Neural cell (in vitro differentiated cells): ENCODE measurements around the gene COL4A2. TPM values are rescaled to one million over a fixed set of nuclear protein-coding genes. Genes with fewer than 3 reads are reported as not detected.

ENCODE experiments used
- H2AFZ ChIP-seq: fragments of 200-600, 300-800 bp; sonication (generic), shearing (Covaris generic); 2 replicates; pipeline ENCODE4 v1.6.0; 2014; ENCODE audit warnings: low read depth, mild to moderate bottlenecking, antibody characterized with exemption, low read length, moderate library complexity
- H3F3A ChIP-seq: fragments of 200-600 bp; shearing (Covaris generic); 2 replicates; pipeline ENCODE4 v1.6.1; 2016; ENCODE audit warnings: mild to moderate bottlenecking, moderate library complexity, mixed read lengths, antibody characterized with exemption, low read length; ENCODE audit not compliant: insufficient read depth, poor library complexity, severe bottlenecking
- H3K27ac ChIP-seq: fragments of 200-600, 300-800 bp; sonication (generic), shearing (Covaris generic); 2 replicates; pipeline ENCODE4 v1.5.1; 2014; ENCODE audit warnings: mild to moderate bottlenecking, low read length, moderate library complexity
- H3K27me3 ChIP-seq: fragments of 300-800, 200-600 bp; sonication (generic), shearing (Covaris generic); 2 replicates; pipeline ENCODE4 v1.6.0; 2014; ENCODE audit warnings: mild to moderate bottlenecking, low read depth, low read length, moderate library complexity; ENCODE audit not compliant: insufficient read depth
- H3K36me3 ChIP-seq: fragments of 300-800, 200-600 bp; sonication (generic), shearing (Covaris generic); 2 replicates; pipeline ENCODE4 v1.5.1; 2014; ENCODE audit warnings: mild to moderate bottlenecking, antibody characterized with exemption, low read length, moderate library complexity; ENCODE audit not compliant: insufficient read depth
- H3K4me2 ChIP-seq: fragments of 300-800, 200-600 bp; sonication (generic), shearing (Covaris generic); 2 replicates; pipeline ENCODE4 v1.6.0; 2014; ENCODE audit warnings: mild to moderate bottlenecking, low read length
- H3K4me3 ChIP-seq: fragments of 300-800, 200-600 bp; sonication (generic), shearing (Covaris generic); 2 replicates; pipeline ENCODE4 v1.5.1; 2014; ENCODE audit warnings: mild to moderate bottlenecking, low read length, moderate library complexity
- H3K79me2 ChIP-seq: fragments of 200-600 bp; shearing (Covaris generic); replicated peaks from 2 replicates; pipeline ENCODE4 v1.6.0; 2014; ENCODE audit warnings: mild to moderate bottlenecking, low read length, moderate library complexity; ENCODE audit not compliant: insufficient read depth
- H3K9ac ChIP-seq: fragments of 300-800, 200-600 bp; sonication (generic), shearing (Covaris generic); 2 replicates; pipeline ENCODE4 v1.6.1; 2016; ENCODE audit warnings: mild to moderate bottlenecking, low read length, mixed read lengths
- H3K9me2 ChIP-seq: fragments of 200-600 bp; shearing (Covaris generic); 2 replicates; pipeline ENCODE4 v1.6.1; 2016; ENCODE audit warnings: mild to moderate bottlenecking, low read length, mixed read lengths; ENCODE audit not compliant: insufficient read depth
- H3K9me3 ChIP-seq: fragments of 200-600, 300-800 bp; sonication (generic), shearing (Covaris generic); 2 replicates; pipeline ENCODE4 v1.6.1; 2016; ENCODE audit warnings: mild to moderate bottlenecking, mixed run types, low read length, moderate library complexity, mixed read lengths
- H4K20me1 ChIP-seq: fragments of 200-600 bp; shearing (Covaris generic); 2 replicates; pipeline ENCODE4 v1.6.1; 2016; ENCODE audit warnings: mild to moderate bottlenecking, mixed run types; ENCODE audit not compliant: insufficient read depth
- EP300 ChIP-seq: fragments of 450-650 bp; conservative IDR thresholded peaks from 2 replicates; pipeline ENCODE4 v1.6.1; 2014; ENCODE audit warnings: antibody characterized with exemption, mild to moderate bottlenecking, moderate library complexity; ENCODE audit not compliant: poor library complexity, severe bottlenecking
- EZH2 ChIP-seq: fragments of 200-600, 300-800 bp; shearing (Covaris generic), sonication (generic); IDR thresholded peaks from 2 replicates; pipeline ENCODE4 v1.6.1; 2014; ENCODE audit warnings: antibody characterized with exemption, low read length, borderline replicate concordance, mild to moderate bottlenecking; ENCODE audit not compliant: insufficient read depth, poor library complexity, severe bottlenecking
- MXI1 ChIP-seq: fragments of 450-650 bp; conservative IDR thresholded peaks from 2 replicates; pipeline ENCODE4 v1.6.1; 2014; ENCODE audit warnings: antibody characterized with exemption, mild to moderate bottlenecking; ENCODE audit not compliant: poor library complexity, severe bottlenecking
- POLR2AphosphoS5 ChIP-seq: IDR thresholded peaks from 2 replicates; pipeline ENCODE4 v1.6.1; 2012
- RAD21 ChIP-seq: fragments of 450-650 bp; conservative IDR thresholded peaks from 2 replicates; pipeline ENCODE4 v1.6.1; 2014; ENCODE audit warnings: antibody characterized with exemption, mild to moderate bottlenecking, moderate library complexity
- SMC3 ChIP-seq: fragments of 450-650 bp; conservative IDR thresholded peaks from 2 replicates; pipeline ENCODE4 v1.6.1; 2014; ENCODE audit warnings: antibody characterized with exemption, mild to moderate bottlenecking, moderate library complexity; ENCODE audit not compliant: poor library complexity
- TAF1 ChIP-seq: IDR thresholded peaks from 2 replicates; pipeline ENCODE4 v1.6.1; 2012; ENCODE audit warnings: low read depth
- polyA plus RNA-seq: library from polyadenylated mRNA; depleted of rRNA; stranded (reverse); fragments of >200 nt; gene quantifications from 2 replicates; pipeline ENCODE4 v1.2.3, GENCODE V29; 2014
- TF ChIP-seq, protein P1 (sequence below): fragments of 450-650 bp; IDR thresholded peaks from 2 replicates; pipeline ENCODE4 v1.5.1; 2014; ENCODE audit warnings: antibody characterized with exemption, mild to moderate bottlenecking, moderate library complexity; ENCODE audit not compliant: poor library complexity, severe bottlenecking
- TF ChIP-seq, protein P2 (sequence below): IDR thresholded peaks from 2 replicates; pipeline ENCODE4 v1.6.1; 2012; ENCODE audit warnings: borderline replicate concordance

The COL4A2 gene
- polyA plus RNA-seq, 1 donor from 2014 or later: 30.8 TPM

DNA sequence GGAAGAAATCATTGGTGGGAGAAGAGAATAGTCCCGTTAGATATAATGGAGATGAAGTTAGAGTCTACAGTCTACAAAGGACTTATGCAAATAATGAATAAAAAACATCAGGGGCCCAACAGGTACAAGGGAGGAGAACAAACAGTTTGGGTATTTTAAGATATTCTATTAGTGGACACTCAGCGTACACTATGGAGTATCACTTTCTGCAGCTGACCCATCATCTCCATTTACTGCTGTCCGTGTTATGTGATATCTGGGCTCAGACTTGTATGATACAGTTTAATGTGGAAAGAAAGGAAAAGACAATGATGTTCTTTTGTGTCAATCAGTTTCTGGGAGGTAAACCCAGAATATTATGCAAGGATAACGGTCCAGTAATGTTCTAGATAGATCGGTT, 128.2 kb downstream of the COL4A2 start:
- Histone ChIP-seq H3K9ac (no peak overlapping the region), H3K4me2 (no peak overlapping the region), H4K20me1 (no peaks in the 10 kb centered on the region), H3K36me3 (peaks cover 6% of the 10 kb centered on the region), H3F3A (no peaks in the 10 kb centered on the region), H3K79me2 (no peaks in the 10 kb centered on the region), H3K27ac (no peak overlapping the region), H3K9me2 (no peaks in the 10 kb centered on the region), H3K9me3 (no peaks in the 10 kb centered on the region), H3K27me3 (no peaks in the 10 kb centered on the region), H3K4me3 (no peak overlapping the region), H2AFZ (no peak overlapping the region)
- TF ChIP-seq MXI1: no peak
- TF ChIP-seq, protein P1, sequence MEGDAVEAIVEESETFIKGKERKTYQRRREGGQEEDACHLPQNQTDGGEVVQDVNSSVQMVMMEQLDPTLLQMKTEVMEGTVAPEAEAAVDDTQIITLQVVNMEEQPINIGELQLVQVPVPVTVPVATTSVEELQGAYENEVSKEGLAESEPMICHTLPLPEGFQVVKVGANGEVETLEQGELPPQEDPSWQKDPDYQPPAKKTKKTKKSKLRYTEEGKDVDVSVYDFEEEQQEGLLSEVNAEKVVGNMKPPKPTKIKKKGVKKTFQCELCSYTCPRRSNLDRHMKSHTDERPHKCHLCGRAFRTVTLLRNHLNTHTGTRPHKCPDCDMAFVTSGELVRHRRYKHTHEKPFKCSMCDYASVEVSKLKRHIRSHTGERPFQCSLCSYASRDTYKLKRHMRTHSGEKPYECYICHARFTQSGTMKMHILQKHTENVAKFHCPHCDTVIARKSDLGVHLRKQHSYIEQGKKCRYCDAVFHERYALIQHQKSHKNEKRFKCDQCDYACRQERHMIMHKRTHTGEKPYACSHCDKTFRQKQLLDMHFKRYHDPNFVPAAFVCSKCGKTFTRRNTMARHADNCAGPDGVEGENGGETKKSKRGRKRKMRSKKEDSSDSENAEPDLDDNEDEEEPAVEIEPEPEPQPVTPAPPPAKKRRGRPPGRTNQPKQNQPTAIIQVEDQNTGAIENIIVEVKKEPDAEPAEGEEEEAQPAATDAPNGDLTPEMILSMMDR: no peak
- TF ChIP-seq EZH2: no peak
- no peak for TF ChIP-seq POLR2AphosphoS5
- TF ChIP-seq TAF1: no peak
- no peak for TF ChIP-seq EP300
- TF ChIP-seq, protein P2, sequence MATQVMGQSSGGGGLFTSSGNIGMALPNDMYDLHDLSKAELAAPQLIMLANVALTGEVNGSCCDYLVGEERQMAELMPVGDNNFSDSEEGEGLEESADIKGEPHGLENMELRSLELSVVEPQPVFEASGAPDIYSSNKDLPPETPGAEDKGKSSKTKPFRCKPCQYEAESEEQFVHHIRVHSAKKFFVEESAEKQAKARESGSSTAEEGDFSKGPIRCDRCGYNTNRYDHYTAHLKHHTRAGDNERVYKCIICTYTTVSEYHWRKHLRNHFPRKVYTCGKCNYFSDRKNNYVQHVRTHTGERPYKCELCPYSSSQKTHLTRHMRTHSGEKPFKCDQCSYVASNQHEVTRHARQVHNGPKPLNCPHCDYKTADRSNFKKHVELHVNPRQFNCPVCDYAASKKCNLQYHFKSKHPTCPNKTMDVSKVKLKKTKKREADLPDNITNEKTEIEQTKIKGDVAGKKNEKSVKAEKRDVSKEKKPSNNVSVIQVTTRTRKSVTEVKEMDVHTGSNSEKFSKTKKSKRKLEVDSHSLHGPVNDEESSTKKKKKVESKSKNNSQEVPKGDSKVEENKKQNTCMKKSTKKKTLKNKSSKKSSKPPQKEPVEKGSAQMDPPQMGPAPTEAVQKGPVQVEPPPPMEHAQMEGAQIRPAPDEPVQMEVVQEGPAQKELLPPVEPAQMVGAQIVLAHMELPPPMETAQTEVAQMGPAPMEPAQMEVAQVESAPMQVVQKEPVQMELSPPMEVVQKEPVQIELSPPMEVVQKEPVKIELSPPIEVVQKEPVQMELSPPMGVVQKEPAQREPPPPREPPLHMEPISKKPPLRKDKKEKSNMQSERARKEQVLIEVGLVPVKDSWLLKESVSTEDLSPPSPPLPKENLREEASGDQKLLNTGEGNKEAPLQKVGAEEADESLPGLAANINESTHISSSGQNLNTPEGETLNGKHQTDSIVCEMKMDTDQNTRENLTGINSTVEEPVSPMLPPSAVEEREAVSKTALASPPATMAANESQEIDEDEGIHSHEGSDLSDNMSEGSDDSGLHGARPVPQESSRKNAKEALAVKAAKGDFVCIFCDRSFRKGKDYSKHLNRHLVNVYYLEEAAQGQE: no peak
- no peak for TF ChIP-seq SMC3
- no peak for TF ChIP-seq RAD21

DNA sequence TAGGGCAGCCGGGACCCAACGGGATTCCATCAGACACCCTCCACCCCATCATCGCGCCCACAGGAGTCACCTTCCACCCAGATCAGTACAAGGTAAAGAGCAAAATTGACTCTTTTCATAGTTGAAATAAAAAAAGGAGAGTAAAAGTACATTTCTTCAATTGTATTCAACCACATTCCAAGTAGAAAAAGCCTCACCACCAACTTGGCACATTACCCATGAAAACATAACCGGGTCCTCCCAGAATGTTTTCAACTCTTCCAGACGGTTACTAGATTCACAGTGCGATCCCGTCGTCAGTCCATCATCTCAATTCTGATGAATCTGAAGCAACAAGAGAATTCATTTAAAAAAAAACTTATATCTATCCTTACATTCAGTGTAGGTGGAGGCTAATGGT, 129.2 kb downstream of the COL4A2 start:
- no peak overlapping the region for H2AFZ ChIP-seq
- no peak overlapping the region for H3K9ac ChIP-seq
- H3K27me3 ChIP-seq: no peaks in the 10 kb centered on the region
- H3F3A ChIP-seq: no peaks in the 10 kb centered on the region
- H3K36me3 ChIP-seq: peaks cover 5% of the 10 kb centered on the region
- no peaks in the 10 kb centered on the region for H3K9me3 ChIP-seq
- no peak overlapping the region for H3K4me2 ChIP-seq
- no peaks in the 10 kb centered on the region for H3K9me2 ChIP-seq
- no peak for TF ChIP-seq RAD21
- TF ChIP-seq, protein P1: no peak
- TF ChIP-seq POLR2AphosphoS5: no peak
- no peak for TF ChIP-seq MXI1
- no peaks in the 10 kb centered on the region for H4K20me1 ChIP-seq
- H3K4me3 ChIP-seq: no peak overlapping the region
- H3K79me2 ChIP-seq: no peaks in the 10 kb centered on the region
- H3K27ac ChIP-seq: no peak overlapping the region
